Measurements from ENCODE around the gene MRPS12. TPM values are rescaled to one million over a fixed set of nuclear protein-coding genes. Genes with fewer than 3 reads are reported as not detected.
"Not testable (repeated sequence)": the region's sequence is repeated elsewhere in the genome, so short reads cannot be mapped to it uniquely, and the experiment has no call there.

Gene MRPS12
- 10 to 100 TPM; 16.6 to 16.8 TPM for total RNA-seq

GRCh38 chr19:38930776-38931520 is at the start of gene MRPS12:
Gene MRPS12 (plus strand): TSS chr19:38930944. CDS start chr19:38931295, 351 bp downstream.
- Histone ChIP-seq H3K27me3 (no peaks in the 10 kb centered on the region), H3K4me1 (peaks cover 38% of the 10 kb centered on the region), H3K9me3 (no peaks in the 10 kb centered on the region), H3K36me3 (replicated peaks in 1 of 2; ENCODE audit: insufficient read depth in 1 of 2, low read depth in 2 of 2) (no peaks in the 10 kb centered on the region), H3K4me3 (peak within 1 kb of the TSS; percentile 57 to 82), H3K27ac (peak within 1 kb of the TSS; percentile 54 to 93 (median 80))
- peak; percentile 98 to 99 (median 99) for DNase-seq
- TF ChIP-seq POLR2A (IDR thresholded peaks at IDR 0.05) (peak in 2 of 3 donors; percentile 74 to 75), CTCF (IDR thresholded peaks at IDR 0.05) (no peak)
- ATAC-seq = peak; percentile 98
- WGBS, 2 donors = 0% methylated on average over 29 to 40 of the region's 40 CpGs
- intact Hi-C loops (cut with DNase I) = no loop called here

GRCh38 chr19:38883286-38883685 is 47.5 kb upstream of the MRPS12 start:
- intact Hi-C loops (cut with DNase I) = no loop called here
- H3K36me3 ChIP-seq (replicated peaks in 1 of 2; ENCODE audit: insufficient read depth in 1 of 2, low read depth in 2 of 2) = peaks cover 2 to 8% of the 10 kb centered on the region in 2 donors

GRCh38 chr19:38884691-38885090 is 46.1 kb upstream of the MRPS12 start:
- H3K36me3 ChIP-seq (replicated peaks in 1 of 2; ENCODE audit: insufficient read depth in 1 of 2, low read depth in 2 of 2); H3K4me1 ChIP-seq; H3K27ac ChIP-seq; H3K4me3 ChIP-seq; intact Hi-C loops (cut with DNase I); DNase-seq; H3K27me3 ChIP-seq; H3K9me3 ChIP-seq; ATAC-seq: not testable (repeated sequence)
- 95 to 97% methylated on average over 3 of the region's 3 CpGs for WGBS, 2 donors

More at GRCh38 chr19:38883286-38883685, 47.5 kb upstream of the MRPS12 start:
- 93 to 97% methylated on average over 9 of the region's 9 CpGs for WGBS, 2 donors
- no peaks in the 10 kb centered on the region for H3K27me3 ChIP-seq
- ATAC-seq (no peak), DNase-seq (no peak)
- H3K9me3 ChIP-seq = no peaks in the 10 kb centered on the region
- H3K4me3 ChIP-seq = no peak overlapping the region
- TF ChIP-seq POLR2A (IDR thresholded peaks at IDR 0.05) (no peak), CTCF (IDR thresholded peaks at IDR 0.05) (no peak)
- no peak overlapping the region for H3K27ac ChIP-seq
- H3K4me1 ChIP-seq = peaks cover 10% of the 10 kb centered on the region

GRCh38 chr19:38888876-38889275 is 41.9 kb upstream of the MRPS12 start:
- no peaks in the 10 kb centered on the region for H3K27me3 ChIP-seq
- TF ChIP-seq POLR2A (IDR thresholded peaks at IDR 0.05) = no peak
- no peak for TF ChIP-seq CTCF (IDR thresholded peaks at IDR 0.05)
- ATAC-seq (no peak), DNase-seq (no peak)
- no peaks in the 10 kb centered on the region for H3K9me3 ChIP-seq
- H3K4me3 ChIP-seq = no peak overlapping the region
- no peak overlapping the region for H3K27ac ChIP-seq
- intact Hi-C loops (cut with DNase I) = no loop called here
- 91 to 92% methylated on average over 15 to 16 of the region's 17 CpGs for WGBS, 2 donors
- peaks cover 10% of the 10 kb centered on the region for H3K4me1 ChIP-seq
- peaks cover 0 to 10% of the 10 kb centered on the region in 2 donors for H3K36me3 ChIP-seq (replicated peaks in 1 of 2; ENCODE audit: insufficient read depth in 1 of 2, low read depth in 2 of 2)

- H3K27ac ChIP-seq = no peak overlapping the region
- DNase-seq = no peak
- H3K27me3 ChIP-seq = no peaks in the 10 kb centered on the region
- ATAC-seq = no peak
- intact Hi-C loops (cut with DNase I) = no loop called here
- peaks cover 10% of the 10 kb centered on the region for H3K4me1 ChIP-seq
- TF ChIP-seq CTCF (IDR thresholded peaks at IDR 0.05) (no peak), POLR2A (IDR thresholded peaks at IDR 0.05) (no peak)
- peaks cover 0 to 10% of the 10 kb centered on the region in 2 donors for H3K36me3 ChIP-seq (replicated peaks in 1 of 2; ENCODE audit: insufficient read depth in 1 of 2, low read depth in 2 of 2)
- H3K9me3 ChIP-seq = no peaks in the 10 kb centered on the region
- no peak overlapping the region for H3K4me3 ChIP-seq
- 89 to 94% methylated on average over 5 to 8 of the region's 8 CpGs for WGBS, 2 donors
Measured at GRCh38 chr19:38889803-38890202, 40.9 kb upstream of the MRPS12 start.
